ENCODE results near the gene LRRFIP2.

GRCh38 chr3:37144806-37145205 lies 29.6 kb downstream of the LRRFIP2 start:
- no peak for TF ChIP-seq CTCF (conservative IDR thresholded peaks at IDR 0.05 in 1 of 2, IDR thresholded peaks at IDR 0.05 in 1 of 2; ENCODE audit: low read depth in 1 of 2, low read length in 2 of 2)
- no peak for TF ChIP-seq EZH2 (IDR thresholded peaks at IDR 0.05; ENCODE audit: low read length, missing control alignments)

Measured in fibroblast of lung (primary cell).